CD4-positive, alpha-beta T cell treated with Interleukin-12 subunit alpha and Interleukin-12 subunit beta, for 1 hour (primary cell): ENCODE measurements around the gene CHCHD6.

Source experiments
- DNase-seq: peaks from one replicate; pipeline ENCODE4 v3.0.0-alpha.2; 2020

The CHCHD6 gene

DNA sequence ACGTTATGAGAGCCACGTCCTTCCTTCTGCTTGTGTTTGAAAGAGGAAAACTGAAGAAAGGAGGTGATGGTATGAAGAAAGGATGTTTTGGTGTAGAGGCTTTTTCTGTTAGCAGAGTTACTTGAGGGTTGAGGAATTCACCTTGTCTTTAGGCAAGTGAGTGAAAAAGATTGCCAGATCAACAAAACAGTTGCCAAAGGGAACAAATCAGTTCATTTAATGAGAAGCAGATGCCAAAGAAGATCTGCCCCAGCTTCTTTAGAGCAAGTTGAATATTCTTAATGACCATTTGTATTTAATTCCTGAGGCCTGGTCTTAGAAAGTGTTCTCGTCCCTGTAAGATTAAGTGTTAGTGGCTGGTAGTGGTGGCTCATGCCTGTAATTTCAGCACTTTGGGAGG, 2.6 kb downstream of the CHCHD6 start:
- DNase-seq: no peak

DNA sequence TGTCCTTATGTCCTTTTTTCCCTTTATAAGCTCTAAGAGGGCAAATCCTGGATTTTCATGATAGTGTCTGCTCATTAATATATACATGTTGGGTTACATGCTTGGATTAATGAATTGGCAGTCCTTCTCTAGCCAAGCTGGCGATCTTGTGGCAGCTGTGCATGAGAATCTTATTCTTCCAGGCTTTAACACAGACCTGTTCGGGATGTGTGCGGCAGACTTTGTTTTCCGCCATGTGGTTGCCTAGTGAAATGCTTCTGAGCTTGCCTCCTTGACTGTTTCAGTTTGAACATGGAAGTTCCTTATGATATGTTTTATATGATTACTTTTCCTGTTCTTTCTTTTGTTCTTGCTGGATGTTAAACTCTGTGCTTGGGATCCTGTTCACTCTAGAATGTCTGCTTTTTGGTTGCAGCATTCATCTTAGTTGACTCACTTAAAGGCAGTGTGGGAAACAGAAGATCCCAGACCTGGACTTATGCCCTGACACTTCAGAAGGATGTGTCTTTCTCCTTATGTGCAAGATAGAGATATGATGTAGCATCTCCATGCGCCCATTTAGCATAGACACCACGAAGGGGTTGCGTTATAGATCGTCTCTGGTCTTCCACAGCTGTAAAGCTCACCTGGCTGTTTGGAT, 7.2 kb downstream of the CHCHD6 start:
- DNase-seq: no peak

DNA sequence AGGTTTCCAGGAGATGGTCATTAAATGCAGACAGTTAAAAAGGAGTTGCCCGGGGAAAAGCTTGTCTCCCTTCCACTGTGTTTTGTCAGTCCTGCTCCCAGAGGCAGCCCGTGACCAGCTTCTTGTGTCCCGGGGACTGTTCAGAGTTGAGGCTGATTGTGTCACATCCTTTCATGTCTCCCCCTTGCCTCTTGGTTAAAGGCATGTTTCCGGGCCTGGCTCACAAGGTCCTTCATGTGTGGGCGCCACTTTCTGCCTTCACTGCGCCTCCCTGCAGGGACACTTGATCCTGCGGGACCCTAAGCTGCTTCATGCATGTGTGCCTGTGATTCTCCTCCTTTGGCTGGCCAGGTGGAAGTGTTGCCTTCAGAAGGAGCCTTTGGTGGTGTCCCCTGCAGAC, 9.2 kb downstream of the CHCHD6 start:
- DNase-seq: no peak

GRCh38 chr3:126714276-126714900, 10.3 kb downstream of the CHCHD6 start:
- DNase-seq: no peak

DNA sequence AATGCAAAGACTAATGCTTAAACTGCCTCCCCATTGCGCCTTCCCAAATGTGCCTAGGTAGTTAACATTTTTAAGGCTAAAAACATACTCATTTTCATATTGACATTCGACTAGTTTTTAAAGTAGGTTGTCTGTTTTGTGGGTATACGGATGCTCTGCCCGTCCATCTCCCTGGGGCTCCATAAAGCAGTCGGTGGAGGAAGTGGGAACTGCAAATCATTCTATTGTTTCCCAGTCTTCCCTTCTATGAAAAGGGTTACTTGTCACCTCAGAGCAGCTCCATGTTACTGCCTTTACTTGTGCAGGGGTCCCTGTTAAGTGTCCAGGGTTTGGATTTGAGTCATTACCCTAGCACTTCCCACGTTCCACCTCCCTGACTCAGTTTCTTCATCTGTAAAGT, 10.9 kb downstream of the CHCHD6 start:
- DNase-seq: no peak

- no peak for DNase-seq
Observed at GRCh38 chr3:126715432-126715831, 11.4 kb downstream of the CHCHD6 start.

GRCh38 chr3:126716057-126716456, 12.0 kb downstream of the CHCHD6 start:
- DNase-seq: no peak

DNA sequence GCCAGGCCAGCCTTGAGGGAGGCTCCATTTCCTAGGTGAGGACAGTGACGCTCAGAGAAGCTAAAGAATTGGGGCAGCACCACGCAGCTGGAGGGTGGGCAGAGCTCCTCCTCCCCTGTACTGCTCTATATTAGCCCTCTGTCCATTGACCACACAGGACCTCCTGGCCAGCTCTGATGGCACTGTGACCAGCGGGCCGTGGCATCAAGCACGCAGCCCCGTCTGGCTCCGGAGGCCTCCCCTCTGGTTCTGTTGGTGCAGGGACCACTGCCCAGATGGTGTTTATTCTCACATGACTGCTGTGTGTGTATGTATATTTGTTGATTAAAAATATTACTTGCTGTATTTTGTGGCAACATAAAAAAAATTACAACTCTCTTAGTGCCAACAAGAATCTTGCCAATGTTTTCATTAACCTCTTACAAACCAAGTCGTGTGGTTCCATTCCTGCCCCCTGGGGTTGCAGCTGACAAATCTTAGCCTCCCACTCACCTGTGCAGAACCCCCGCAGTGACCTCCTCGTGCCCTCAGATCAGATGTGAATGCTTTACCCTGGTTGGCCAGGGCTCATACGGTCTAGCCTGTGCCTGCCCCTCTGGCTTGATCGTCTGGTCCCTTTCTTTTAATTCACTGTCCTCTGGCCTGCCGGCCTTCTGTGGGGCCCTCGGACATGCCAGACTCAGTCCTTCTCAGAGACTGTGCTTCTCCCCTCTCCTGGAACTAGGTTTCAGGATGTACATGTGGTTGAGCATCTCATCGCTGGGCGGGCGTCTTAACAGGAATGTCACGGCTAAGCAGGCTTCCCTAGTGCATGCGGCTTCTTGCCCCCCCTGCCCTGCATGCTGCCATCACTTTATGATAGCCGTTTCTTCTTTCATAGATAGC, 14.8 kb downstream of the CHCHD6 start:
- DNase-seq: no peak

DNA sequence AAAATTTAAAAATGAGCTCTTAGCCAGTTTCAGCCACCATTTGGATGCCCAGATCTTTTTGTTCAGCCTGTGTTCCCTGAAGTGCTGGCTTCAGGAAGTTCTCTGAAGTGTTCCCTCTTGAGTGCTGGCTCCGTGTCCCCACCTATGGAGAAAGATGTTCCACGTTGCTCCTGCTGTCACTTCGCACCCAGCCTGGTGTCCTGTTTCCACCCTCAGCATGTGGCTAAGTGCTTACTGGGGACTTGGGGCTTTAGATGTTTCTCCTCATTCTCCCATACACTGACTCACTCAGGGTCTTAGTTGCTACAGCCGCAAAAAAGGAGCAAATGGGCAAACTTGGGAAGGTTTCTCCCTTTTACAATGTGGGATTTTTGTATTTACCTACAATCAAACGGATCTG, 16.6 kb downstream of the CHCHD6 start:
- DNase-seq: no peak

DNA sequence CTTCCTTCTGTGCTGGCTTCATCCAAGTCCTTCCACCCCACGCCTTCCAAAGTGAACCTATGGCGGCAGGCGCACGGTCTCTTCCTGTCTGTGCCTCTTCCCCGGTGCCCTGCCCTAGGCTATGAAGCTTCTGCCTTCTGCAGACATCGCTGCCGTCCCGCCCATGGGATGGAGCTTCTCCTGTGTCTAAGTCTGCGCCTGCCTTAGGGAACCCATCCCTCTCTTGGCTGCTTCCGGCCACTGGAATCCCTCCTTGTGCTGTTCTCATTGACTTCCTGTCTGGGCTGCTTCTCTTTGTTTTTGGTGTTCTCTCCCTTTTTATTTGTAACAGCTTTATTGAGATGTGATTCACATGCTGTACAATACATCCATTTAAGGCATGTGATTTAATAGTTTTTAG, 17.2 kb downstream of the CHCHD6 start:
- no peak for DNase-seq

- no peak for DNase-seq
Observed at GRCh38 chr3:126723237-126723636, 19.2 kb downstream of the CHCHD6 start.

GRCh38 chr3:126723801-126724200, 19.8 kb downstream of the CHCHD6 start:
- no peak for DNase-seq

- no peak for DNase-seq
Observed at GRCh38 chr3:126728680-126729079, 24.6 kb downstream of the CHCHD6 start.

GRCh38 chr3:126730376-126730775, 26.3 kb downstream of the CHCHD6 start:
- DNase-seq: no peak

GRCh38 chr3:126731044-126731443, 27.0 kb downstream of the CHCHD6 start:
- DNase-seq: no peak

GRCh38 chr3:126732281-126733060, 28.4 kb downstream of the CHCHD6 start:
- no peak for DNase-seq

DNA sequence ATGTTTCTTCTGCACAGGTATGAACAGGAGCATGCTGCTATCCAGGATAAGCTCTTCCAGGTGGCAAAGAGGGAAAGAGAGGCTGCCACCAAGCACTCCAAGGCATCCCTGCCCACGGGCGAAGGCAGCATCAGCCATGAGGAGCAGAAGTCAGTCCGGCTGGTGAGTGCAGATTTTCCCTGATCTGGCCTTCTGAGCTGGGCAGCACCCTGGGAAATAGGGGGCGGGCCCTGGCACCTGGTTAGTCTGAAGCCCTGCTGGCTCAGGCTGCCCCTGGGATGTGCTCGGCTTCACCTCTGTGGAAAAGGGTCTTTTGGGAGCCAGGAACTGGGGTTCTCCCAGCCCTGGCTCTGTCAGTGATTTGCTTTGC, 29.0 kb downstream of the CHCHD6 start:
- no peak for DNase-seq

GRCh38 chr3:126734106-126734723, 30.2 kb downstream of the CHCHD6 start:
- DNase-seq: no peak

- no peak for DNase-seq
Observed at GRCh38 chr3:126737527-126737926, 33.5 kb downstream of the CHCHD6 start.

GRCh38 chr3:126742057-126742456, 38.0 kb downstream of the CHCHD6 start:
- DNase-seq: no peak

DNA sequence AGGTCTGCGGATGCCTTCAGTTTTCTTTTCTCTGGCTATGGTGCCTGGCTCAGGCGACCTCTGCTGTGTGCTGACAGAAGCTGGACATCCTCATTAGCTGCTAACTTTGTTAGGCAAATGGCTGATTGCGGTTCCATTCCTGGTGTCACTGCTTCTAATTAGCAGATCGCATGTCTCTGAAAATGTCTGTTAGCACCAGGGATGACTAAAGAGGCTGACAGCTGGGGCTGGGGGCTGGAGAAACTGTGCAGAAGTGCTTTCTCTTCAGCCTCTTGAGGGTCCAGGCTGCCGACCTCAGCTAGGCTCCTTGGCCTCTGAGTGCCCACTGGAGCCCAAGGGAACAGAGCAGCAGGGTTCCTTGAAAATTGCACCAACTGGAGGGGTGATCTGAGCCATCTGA, 39.3 kb downstream of the CHCHD6 start:
- no peak for DNase-seq

GRCh38 chr3:126743781-126744180, 39.7 kb downstream of the CHCHD6 start:
- no peak for DNase-seq
